AG04449 (cell line): Measurements from ENCODE around the gene LIMCH1.

Source experiments
- CTCF ChIA-PET: fragments of 350-600 bp; formaldehyde crosslinking; extraction: SDS; loops from one replicate; lab custom pipeline; 2021; ENCODE audit warnings: antibody characterized with exemption; lab: Yijun Ruan, JAX
- POLR2A ChIA-PET: fragments of 400-600, 350-600 bp; formaldehyde crosslinking; extraction: SDS; loops from one replicate; lab custom pipeline; 2020; ENCODE audit warnings: antibody characterized with exemption, inconsistent platforms; lab: Yijun Ruan, JAX
- DNase-seq: peaks from one replicate; pipeline ENCODE4 v3.0.0-alpha.2; 2010; ENCODE audit warnings: low read depth, low spot score
- H3K4me3 ChIP-seq: 2 replicates; pipeline ENCODE4 v1.5.1; 2011; ENCODE audit warnings: low read depth, mild to moderate bottlenecking, control low read depth, low read length
- TF ChIP-seq, protein P1 (sequence below): IDR thresholded peaks from one replicate; pipeline ENCODE4 v1.5.1; 2011; ENCODE audit warnings: mild to moderate bottlenecking, moderate library complexity, low read length, control low read depth, inconsistent platforms; ENCODE audit not compliant: insufficient read depth; ENCODE audit errors: missing control alignments

The LIMCH1 gene

DNA sequence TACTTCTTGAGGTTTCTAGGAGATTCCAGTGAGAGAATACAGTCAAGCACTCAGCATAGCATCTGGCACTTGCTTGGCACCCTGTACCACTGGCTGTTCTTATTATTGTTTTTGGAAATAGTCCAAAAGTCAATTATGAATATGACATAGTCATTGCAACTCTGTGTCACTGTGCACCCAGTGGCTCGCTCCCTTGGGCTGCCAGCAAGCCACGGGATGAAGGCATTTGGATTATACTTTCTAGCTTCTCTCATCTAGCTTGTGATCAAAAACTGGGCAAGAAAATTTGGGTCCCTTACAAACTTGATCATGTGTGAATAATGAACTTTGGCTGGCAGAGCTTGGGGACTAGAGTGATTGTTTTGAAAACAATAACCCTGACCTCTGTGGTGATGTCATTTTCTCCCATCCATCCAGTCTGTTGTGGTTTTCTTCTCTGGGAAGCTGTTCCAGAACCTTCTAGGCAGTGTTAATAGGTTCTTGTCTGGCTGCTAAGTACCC lies 32.7 kb upstream of the LIMCH1 start:
- TF ChIP-seq, protein P1, sequence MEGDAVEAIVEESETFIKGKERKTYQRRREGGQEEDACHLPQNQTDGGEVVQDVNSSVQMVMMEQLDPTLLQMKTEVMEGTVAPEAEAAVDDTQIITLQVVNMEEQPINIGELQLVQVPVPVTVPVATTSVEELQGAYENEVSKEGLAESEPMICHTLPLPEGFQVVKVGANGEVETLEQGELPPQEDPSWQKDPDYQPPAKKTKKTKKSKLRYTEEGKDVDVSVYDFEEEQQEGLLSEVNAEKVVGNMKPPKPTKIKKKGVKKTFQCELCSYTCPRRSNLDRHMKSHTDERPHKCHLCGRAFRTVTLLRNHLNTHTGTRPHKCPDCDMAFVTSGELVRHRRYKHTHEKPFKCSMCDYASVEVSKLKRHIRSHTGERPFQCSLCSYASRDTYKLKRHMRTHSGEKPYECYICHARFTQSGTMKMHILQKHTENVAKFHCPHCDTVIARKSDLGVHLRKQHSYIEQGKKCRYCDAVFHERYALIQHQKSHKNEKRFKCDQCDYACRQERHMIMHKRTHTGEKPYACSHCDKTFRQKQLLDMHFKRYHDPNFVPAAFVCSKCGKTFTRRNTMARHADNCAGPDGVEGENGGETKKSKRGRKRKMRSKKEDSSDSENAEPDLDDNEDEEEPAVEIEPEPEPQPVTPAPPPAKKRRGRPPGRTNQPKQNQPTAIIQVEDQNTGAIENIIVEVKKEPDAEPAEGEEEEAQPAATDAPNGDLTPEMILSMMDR: no peak
- H3K4me3 ChIP-seq: no peak overlapping the region
- CTCF ChIA-PET: no interaction called here
- DNase-seq: no peak
- POLR2A ChIA-PET: no interaction called here

DNA sequence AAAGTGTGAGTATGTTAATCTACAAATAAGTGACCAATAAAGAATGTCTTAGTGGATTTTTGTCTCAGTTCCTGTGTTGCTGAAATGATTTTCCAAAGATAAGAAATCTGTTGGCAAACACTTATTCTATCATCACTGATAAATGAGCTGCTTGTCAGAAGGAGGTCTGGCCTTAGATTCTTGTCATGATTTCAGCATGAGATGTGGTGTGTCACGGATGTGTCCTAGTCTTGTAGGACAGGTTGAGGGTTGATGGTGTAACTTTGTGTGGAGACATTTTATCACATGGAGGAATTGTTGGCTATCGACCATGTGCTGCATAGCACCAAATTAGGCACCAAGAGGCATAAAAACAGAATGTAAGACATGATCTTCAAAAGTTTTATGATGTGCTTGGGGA lies 31.8 kb upstream of the LIMCH1 start:
- no peak overlapping the region for H3K4me3 ChIP-seq
- ChIA-PET POLR2A (no interaction called here), CTCF (interaction anchor here (0.8 kb wide), 1 partner anchor 11 kb away, joined by 3 read pairs; no protein-coding TSS in a partner anchor)
- TF ChIP-seq, protein P1: no peak
- DNase-seq: peak; percentile 36

DNA sequence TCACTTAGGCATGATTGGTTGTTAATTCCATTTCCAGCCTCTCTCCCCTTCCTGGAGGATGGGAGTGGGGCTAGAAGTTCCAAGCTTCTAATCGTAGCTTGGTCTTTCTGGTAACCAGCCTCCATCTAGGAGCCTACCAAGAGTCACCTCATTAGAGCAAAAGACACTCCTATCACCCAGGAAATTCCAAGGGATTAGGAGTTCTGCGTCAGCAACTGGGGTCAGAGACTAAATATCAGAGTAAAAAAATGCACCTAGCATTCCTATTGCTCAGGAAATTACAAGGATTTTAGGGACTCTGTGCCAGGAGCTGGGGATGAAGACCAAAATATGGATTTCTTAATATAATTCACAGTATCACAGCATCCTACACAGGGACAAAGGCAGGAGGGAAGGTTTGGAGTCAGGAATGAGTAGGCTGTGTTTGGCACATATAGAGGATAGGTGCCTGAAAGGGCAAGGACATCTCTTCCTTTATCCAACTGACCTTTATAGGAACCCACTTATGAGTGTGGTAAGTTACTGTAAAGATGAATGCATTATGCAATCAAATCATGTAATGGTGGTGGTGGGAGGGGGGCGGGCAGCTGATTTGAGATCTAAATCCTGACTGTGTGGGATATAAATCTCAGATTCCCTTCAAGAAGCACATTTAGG lies 30.5 kb upstream of the LIMCH1 start:
- H3K4me3 ChIP-seq: no peak overlapping the region
- TF ChIP-seq, protein P1: no peak
- POLR2A ChIA-PET: no interaction called here
- CTCF ChIA-PET: no interaction called here
- DNase-seq: peak; percentile 50

DNA sequence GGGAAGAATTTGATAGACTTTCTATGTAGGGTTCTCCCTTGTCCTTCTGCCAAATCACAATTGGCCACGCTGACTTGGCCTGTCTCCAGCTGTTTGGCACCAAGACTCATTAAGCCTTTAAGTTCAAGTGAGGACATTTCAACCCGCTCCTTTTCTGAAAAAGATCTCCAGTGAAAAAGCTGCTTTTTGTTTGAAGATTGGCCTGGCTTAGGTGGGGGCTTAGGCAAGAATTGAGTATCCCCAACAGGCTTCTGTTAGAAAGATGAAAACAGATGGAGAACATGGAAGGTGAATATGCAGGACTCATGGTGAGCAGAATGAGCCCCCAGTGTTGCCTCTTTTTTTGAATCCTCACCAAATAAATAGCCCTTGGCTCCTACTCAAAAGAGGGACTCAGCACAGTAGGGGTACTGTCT lies 28.5 kb upstream of the LIMCH1 start:
- CTCF ChIA-PET: no interaction called here
- TF ChIP-seq, protein P1: no peak
- POLR2A ChIA-PET: no interaction called here
- DNase-seq: no peak
- no peak overlapping the region for H3K4me3 ChIP-seq

DNA sequence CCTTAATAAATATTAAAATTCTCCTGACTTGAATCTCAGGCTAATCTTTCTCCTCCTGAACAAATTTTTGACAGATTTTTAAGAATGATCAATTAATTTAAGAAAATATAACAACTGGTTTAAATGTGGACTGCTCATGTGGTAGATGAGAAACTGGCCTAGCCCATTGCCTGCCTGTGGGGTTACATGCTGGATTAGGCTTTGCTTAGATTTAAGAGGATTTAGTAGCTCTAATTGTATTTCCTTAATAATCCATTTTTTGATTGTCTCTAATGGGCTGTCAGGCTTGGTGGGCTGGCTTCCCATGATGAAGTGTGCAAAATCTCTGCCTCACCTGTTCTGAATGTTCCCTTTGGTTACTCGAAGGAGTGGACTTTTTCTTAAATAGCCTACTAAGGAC lies 27.8 kb upstream of the LIMCH1 start:
- DNase-seq: no peak
- ChIA-PET CTCF (no interaction called here), POLR2A (no interaction called here)
- TF ChIP-seq, protein P1: no peak
- H3K4me3 ChIP-seq: no peak overlapping the region

DNA sequence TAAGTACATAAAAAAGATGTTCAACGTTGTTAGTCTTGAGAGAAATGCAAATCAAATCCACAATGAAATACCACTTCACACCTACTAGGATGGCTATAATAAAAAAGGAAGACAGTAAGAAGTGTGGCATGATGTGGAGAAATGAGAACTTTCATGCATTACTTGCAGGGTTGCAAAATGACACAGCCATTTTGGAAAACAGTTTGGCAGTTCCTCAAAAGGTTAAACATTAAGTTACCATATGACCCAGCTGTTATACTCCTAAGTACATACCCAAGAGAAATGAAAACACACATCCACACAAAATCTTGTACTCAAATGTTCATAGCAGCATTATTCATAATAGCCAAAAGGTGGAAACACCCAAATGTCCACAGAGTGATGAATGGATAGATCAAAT lies 25.8 kb upstream of the LIMCH1 start:
- TF ChIP-seq, protein P1: no peak
- CTCF ChIA-PET: no interaction called here
- POLR2A ChIA-PET: no interaction called here
- no peak for DNase-seq
- no peak overlapping the region for H3K4me3 ChIP-seq
